ENCODE measurements around the gene NPTX1.

The NPTX1 gene

DNA sequence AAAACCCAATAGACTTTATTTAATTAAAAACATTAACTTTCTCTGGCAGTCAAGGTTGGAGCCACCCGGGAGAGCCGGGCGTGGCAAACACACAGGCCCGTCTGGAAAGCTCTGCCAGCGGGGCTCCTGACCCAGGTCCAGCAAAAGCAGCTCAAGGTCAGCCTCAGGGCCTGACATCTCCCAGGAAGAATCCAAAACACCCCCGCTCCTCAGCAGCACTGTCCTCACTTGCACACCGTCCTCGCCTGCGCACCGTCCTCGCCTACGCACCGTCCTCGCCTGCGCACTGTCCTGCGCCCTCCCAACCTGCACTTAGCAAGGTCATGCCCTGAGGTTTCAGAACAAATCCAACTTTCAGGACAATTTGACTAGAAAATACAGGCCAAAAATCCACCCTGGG lies 36.8 kb upstream of the NPTX1 start:
- no peak overlapping the region for H2BK120ac ChIP-seq (ENCODE audit: low read depth, low read length)
- no peak overlapping the region for H2BK5ac ChIP-seq (ENCODE audit: low read length)
- no peak overlapping the region for H3K23ac ChIP-seq (ENCODE audit: low read length)
- H3K56ac ChIP-seq (ENCODE audit: low read length), result no peak overlapping the region
- no peak overlapping the region for H2BK15ac ChIP-seq (replicated peaks; ENCODE audit: low read depth)
- no peak overlapping the region for H4K5ac ChIP-seq (ENCODE audit: low read length)
- H3K18ac ChIP-seq (ENCODE audit: low read length), result no peak overlapping the region
- no peak overlapping the region for H3K27ac ChIP-seq (ENCODE audit: low read depth, low read length)
- H4K8ac ChIP-seq (ENCODE audit: low read depth, low read length), result no peak overlapping the region
- no peaks in the 10 kb centered on the region for H3K4me1 ChIP-seq (ENCODE audit: control insufficient read depth, low read depth, low read length)
- H3K27me3 ChIP-seq (ENCODE audit: insufficient read depth, low read length, poor library complexity), result no peaks in the 10 kb centered on the region
- no peaks in the 10 kb centered on the region for H3K79me2 ChIP-seq (ENCODE audit: control insufficient read depth, insufficient read depth, low read length)
- no CpG with 5 or more reads among the region's 16 CpGs for WGBS (ENCODE audit: extremely low coverage, insufficient coverage, low lambda C conversion rate)
- H3K4me2 ChIP-seq (ENCODE audit: low read length), result no peak overlapping the region
- H3K36me3 ChIP-seq (ENCODE audit: control insufficient read depth, insufficient read depth, low read length), result no peaks in the 10 kb centered on the region
- H3K4me3 ChIP-seq (ENCODE audit: low read length), result no peak overlapping the region
- H3K4ac ChIP-seq (ENCODE audit: low read depth, low read length), result no peak overlapping the region
- no peak overlapping the region for H2AK5ac ChIP-seq (ENCODE audit: low read length)
- no peaks in the 10 kb centered on the region for H3K79me1 ChIP-seq (ENCODE audit: low read length)
- DNase-seq, result no peak
- no peak overlapping the region for H3K9ac ChIP-seq (ENCODE audit: low read length)

DNA sequence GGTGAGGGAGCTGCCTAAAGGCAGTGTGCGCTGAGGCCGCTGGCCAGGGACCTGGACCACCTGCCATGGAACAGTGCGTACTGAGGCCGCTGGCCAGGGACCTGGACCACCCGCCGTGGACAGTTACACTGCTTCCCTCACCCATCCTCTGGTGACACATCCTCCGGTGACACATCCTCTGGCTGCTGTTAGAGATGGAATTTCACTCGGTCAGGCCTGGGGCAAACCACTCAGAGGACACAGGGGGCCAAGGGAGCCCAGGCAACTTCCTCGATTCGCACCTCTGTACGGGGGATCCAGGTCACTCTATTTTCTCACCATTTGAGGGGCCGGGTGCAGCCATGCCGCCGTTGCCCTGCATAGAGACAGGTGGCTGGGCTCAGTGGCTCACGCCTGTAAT lies 35.8 kb upstream of the NPTX1 start:
- Histone ChIP-seq H2BK120ac (ENCODE audit: low read depth, low read length) (no peak overlapping the region), H3K4me3 (ENCODE audit: low read length) (no peak overlapping the region), H2BK15ac (replicated peaks; ENCODE audit: low read depth) (no peak overlapping the region), H3K79me1 (ENCODE audit: low read length) (no peaks in the 10 kb centered on the region), H3K27me3 (ENCODE audit: insufficient read depth, low read length, poor library complexity) (no peaks in the 10 kb centered on the region), H3K23ac (ENCODE audit: low read length) (no peak overlapping the region), H2AK5ac (ENCODE audit: low read length) (no peak overlapping the region), H3K18ac (ENCODE audit: low read length) (no peak overlapping the region), H3K9ac (ENCODE audit: low read length) (no peak overlapping the region), H3K56ac (ENCODE audit: low read length) (no peak overlapping the region), H3K4me2 (ENCODE audit: low read length) (no peak overlapping the region), H4K8ac (ENCODE audit: low read depth, low read length) (no peak overlapping the region), H3K4me1 (ENCODE audit: control insufficient read depth, low read depth, low read length) (no peaks in the 10 kb centered on the region), H3K36me3 (ENCODE audit: control insufficient read depth, insufficient read depth, low read length) (no peaks in the 10 kb centered on the region), H3K79me2 (ENCODE audit: control insufficient read depth, insufficient read depth, low read length) (no peaks in the 10 kb centered on the region), H4K5ac (ENCODE audit: low read length) (no peak overlapping the region), H3K27ac (ENCODE audit: low read depth, low read length) (no peak overlapping the region), H2BK5ac (ENCODE audit: low read length) (no peak overlapping the region), H3K4ac (ENCODE audit: low read depth, low read length) (no peak overlapping the region)
- no peak for DNase-seq
- WGBS (ENCODE audit: extremely low coverage, insufficient coverage, low lambda C conversion rate), result no CpG with 5 or more reads among the region's 15 CpGs

DNA sequence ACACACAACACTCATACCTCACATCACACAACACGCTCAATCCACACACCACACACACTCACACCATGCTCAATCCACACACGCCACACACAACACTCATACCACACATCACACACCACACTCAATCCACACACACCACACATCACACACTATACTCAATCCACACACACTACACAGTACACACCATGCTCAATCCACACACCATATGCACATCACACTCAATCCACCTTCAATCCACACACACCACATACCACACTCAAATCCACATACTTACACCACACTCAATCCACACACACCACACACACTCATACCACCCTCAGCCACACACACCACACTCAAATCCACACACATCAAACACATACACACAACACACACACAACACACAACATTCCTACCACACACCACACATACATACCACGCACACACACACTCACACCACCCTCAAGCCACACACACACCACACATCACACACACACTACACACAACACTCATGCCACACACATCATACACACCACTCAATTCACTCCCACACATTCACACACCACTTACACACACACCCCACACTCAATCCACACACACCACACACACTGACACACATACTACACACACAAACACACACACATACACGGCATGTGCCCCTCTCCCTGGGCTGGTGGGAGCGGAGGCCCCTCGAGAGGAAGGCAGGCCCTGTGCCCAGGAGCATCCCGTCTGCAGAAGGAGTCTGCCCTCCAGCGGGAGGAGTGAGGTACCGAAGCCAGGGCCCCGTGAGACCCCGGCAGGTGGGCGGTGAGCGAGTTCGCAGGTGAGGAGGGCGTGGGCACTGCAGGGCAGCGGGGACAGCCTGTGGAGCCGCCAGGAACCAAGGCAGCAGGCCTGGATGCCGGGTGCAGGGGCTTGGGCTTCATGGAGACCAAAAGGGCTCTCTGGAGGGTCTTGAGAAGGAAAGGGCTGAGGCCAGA lies 35.1 kb upstream of the NPTX1 start:
- Histone ChIP-seq H2BK5ac (ENCODE audit: low read length) (no peak overlapping the region), H2AK5ac (ENCODE audit: low read length) (no peak overlapping the region), H3K27ac (ENCODE audit: low read depth, low read length) (no peak overlapping the region), H3K23ac (ENCODE audit: low read length) (no peak overlapping the region), H3K27me3 (ENCODE audit: insufficient read depth, low read length, poor library complexity) (no peaks in the 10 kb centered on the region), H2BK15ac (replicated peaks; ENCODE audit: low read depth) (no peak overlapping the region), H3K4me2 (ENCODE audit: low read length) (no peak overlapping the region), H3K4me3 (ENCODE audit: low read length) (no peak overlapping the region), H3K79me1 (ENCODE audit: low read length) (no peaks in the 10 kb centered on the region), H3K79me2 (ENCODE audit: control insufficient read depth, insufficient read depth, low read length) (no peaks in the 10 kb centered on the region), H3K36me3 (ENCODE audit: control insufficient read depth, insufficient read depth, low read length) (no peaks in the 10 kb centered on the region), H4K5ac (ENCODE audit: low read length) (no peak overlapping the region), H3K18ac (ENCODE audit: low read length) (no peak overlapping the region), H3K4ac (ENCODE audit: low read depth, low read length) (no peak overlapping the region), H4K8ac (ENCODE audit: low read depth, low read length) (no peak overlapping the region), H3K56ac (ENCODE audit: low read length) (no peak overlapping the region), H3K9ac (ENCODE audit: low read length) (no peak overlapping the region), H3K4me1 (ENCODE audit: control insufficient read depth, low read depth, low read length) (no peaks in the 10 kb centered on the region), H2BK120ac (ENCODE audit: low read depth, low read length) (no peak overlapping the region)
- WGBS (ENCODE audit: extremely low coverage, insufficient coverage, low lambda C conversion rate), result 100% methylated on average over 3 of the region's 18 CpGs
- DNase-seq, result peak; percentile 51

DNA sequence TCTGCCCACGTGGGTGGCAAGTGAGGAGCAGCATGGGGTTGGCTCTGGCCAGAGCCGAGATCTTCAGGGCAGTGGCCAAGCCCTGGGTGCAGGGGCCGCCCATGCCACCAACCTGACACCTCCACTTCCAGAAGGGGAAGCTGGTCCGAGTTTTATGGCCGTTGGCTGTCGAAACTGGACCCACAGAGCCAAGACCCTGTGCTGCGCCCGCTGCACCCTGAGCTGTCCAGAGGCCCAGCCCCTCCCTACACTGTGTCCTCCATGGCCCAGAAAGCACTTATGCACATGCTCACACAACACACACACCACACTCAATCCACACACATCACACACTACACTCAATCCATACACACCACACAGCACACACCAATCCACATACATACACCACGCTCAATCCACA lies 34.4 kb upstream of the NPTX1 start:
- no peak overlapping the region for H3K4ac ChIP-seq (ENCODE audit: low read depth, low read length)
- no peak overlapping the region for H3K4me3 ChIP-seq (ENCODE audit: low read length)
- H3K27me3 ChIP-seq (ENCODE audit: insufficient read depth, low read length, poor library complexity), result no peaks in the 10 kb centered on the region
- 100% methylated on average over 1 of the region's 9 CpGs for WGBS (ENCODE audit: extremely low coverage, insufficient coverage, low lambda C conversion rate)
- no peak overlapping the region for H4K8ac ChIP-seq (ENCODE audit: low read depth, low read length)
- H2BK15ac ChIP-seq (replicated peaks; ENCODE audit: low read depth), result no peak overlapping the region
- H3K79me2 ChIP-seq (ENCODE audit: control insufficient read depth, insufficient read depth, low read length), result no peaks in the 10 kb centered on the region
- H3K9ac ChIP-seq (ENCODE audit: low read length), result no peak overlapping the region
- no peak overlapping the region for H2BK120ac ChIP-seq (ENCODE audit: low read depth, low read length)
- DNase-seq, result no peak
- no peak overlapping the region for H3K4me2 ChIP-seq (ENCODE audit: low read length)
- H3K79me1 ChIP-seq (ENCODE audit: low read length), result no peaks in the 10 kb centered on the region
- no peak overlapping the region for H3K27ac ChIP-seq (ENCODE audit: low read depth, low read length)
- H3K23ac ChIP-seq (ENCODE audit: low read length), result no peak overlapping the region
- no peaks in the 10 kb centered on the region for H3K4me1 ChIP-seq (ENCODE audit: control insufficient read depth, low read depth, low read length)
- no peak overlapping the region for H2AK5ac ChIP-seq (ENCODE audit: low read length)
- no peak overlapping the region for H3K56ac ChIP-seq (ENCODE audit: low read length)
- H4K5ac ChIP-seq (ENCODE audit: low read length), result no peak overlapping the region
- no peak overlapping the region for H2BK5ac ChIP-seq (ENCODE audit: low read length)
- no peak overlapping the region for H3K18ac ChIP-seq (ENCODE audit: low read length)
- no peaks in the 10 kb centered on the region for H3K36me3 ChIP-seq (ENCODE audit: control insufficient read depth, insufficient read depth, low read length)

DNA sequence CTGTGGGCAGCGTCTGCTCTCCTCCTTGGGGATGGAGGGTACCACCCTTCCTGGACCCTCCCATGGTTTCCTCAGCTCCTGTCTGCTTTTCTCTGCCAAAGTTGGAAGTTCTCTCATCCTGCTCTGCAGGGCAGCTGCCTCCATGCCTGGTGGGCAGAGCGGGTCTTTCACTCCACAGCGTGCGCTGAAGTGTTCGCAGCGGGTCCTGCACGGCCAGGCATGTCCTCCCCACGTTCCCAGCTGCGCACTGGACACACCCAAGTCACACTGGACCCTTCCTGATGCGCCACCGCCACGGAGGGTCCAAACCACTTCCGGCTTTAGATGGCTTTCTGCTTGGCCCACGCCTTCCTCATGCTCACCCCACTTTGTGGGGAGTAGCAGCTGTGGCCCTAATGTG lies 33.7 kb upstream of the NPTX1 start:
- Histone ChIP-seq H3K4ac (ENCODE audit: low read depth, low read length) (no peak overlapping the region), H2AK5ac (ENCODE audit: low read length) (no peak overlapping the region), H3K79me2 (ENCODE audit: control insufficient read depth, insufficient read depth, low read length) (no peaks in the 10 kb centered on the region), H3K27me3 (ENCODE audit: insufficient read depth, low read length, poor library complexity) (no peaks in the 10 kb centered on the region), H4K8ac (ENCODE audit: low read depth, low read length) (no peak overlapping the region), H3K4me3 (ENCODE audit: low read length) (no peak overlapping the region), H3K56ac (ENCODE audit: low read length) (no peak overlapping the region), H3K18ac (ENCODE audit: low read length) (no peak overlapping the region), H3K9ac (ENCODE audit: low read length) (no peak overlapping the region), H2BK15ac (replicated peaks; ENCODE audit: low read depth) (no peak overlapping the region), H3K4me1 (ENCODE audit: control insufficient read depth, low read depth, low read length) (no peaks in the 10 kb centered on the region), H3K36me3 (ENCODE audit: control insufficient read depth, insufficient read depth, low read length) (no peaks in the 10 kb centered on the region), H3K27ac (ENCODE audit: low read depth, low read length) (no peak overlapping the region), H4K5ac (ENCODE audit: low read length) (no peak overlapping the region), H3K4me2 (ENCODE audit: low read length) (no peak overlapping the region), H3K23ac (ENCODE audit: low read length) (no peak overlapping the region), H2BK120ac (ENCODE audit: low read depth, low read length) (no peak overlapping the region), H2BK5ac (ENCODE audit: low read length) (no peak overlapping the region), H3K79me1 (ENCODE audit: low read length) (no peaks in the 10 kb centered on the region)
- WGBS (ENCODE audit: extremely low coverage, insufficient coverage, low lambda C conversion rate), result no CpG with 5 or more reads among the region's 14 CpGs
- no peak for DNase-seq

DNA sequence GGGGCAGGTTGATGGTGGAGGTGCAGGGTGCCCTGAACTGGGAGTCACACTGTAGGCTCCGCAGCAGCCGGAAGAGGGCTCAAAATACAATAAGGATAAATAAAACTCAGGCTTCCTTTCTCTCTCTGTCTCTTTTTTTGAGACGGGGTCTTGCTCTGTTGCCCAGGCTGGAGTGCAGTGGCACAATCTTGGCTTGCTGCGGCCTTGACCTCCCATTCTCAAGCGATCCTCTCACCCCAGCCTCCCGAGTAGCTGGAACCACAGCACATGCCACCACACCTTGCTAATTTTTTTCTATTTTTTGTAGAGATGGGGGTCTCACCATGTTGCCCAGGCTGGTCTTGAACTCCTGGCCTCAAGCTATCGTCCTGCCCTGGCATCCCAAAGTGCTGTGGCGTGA lies 32.9 kb upstream of the NPTX1 start:
- DNase-seq, result no peak
- Histone ChIP-seq H2AK5ac (ENCODE audit: low read length) (no peak overlapping the region), H3K27me3 (ENCODE audit: insufficient read depth, low read length, poor library complexity) (no peaks in the 10 kb centered on the region), H3K9ac (ENCODE audit: low read length) (no peak overlapping the region), H3K18ac (ENCODE audit: low read length) (no peak overlapping the region), H3K56ac (ENCODE audit: low read length) (no peak overlapping the region), H4K5ac (ENCODE audit: low read length) (no peak overlapping the region), H2BK15ac (replicated peaks; ENCODE audit: low read depth) (no peak overlapping the region), H3K79me2 (ENCODE audit: control insufficient read depth, insufficient read depth, low read length) (no peaks in the 10 kb centered on the region), H3K23ac (ENCODE audit: low read length) (no peak overlapping the region), H3K36me3 (ENCODE audit: control insufficient read depth, insufficient read depth, low read length) (no peaks in the 10 kb centered on the region), H2BK5ac (ENCODE audit: low read length) (no peak overlapping the region), H3K4me1 (ENCODE audit: control insufficient read depth, low read depth, low read length) (no peaks in the 10 kb centered on the region), H4K8ac (ENCODE audit: low read depth, low read length) (no peak overlapping the region), H3K27ac (ENCODE audit: low read depth, low read length) (no peak overlapping the region), H3K79me1 (ENCODE audit: low read length) (no peaks in the 10 kb centered on the region), H3K4me3 (ENCODE audit: low read length) (no peak overlapping the region), H2BK120ac (ENCODE audit: low read depth, low read length) (no peak overlapping the region), H3K4ac (ENCODE audit: low read depth, low read length) (no peak overlapping the region), H3K4me2 (ENCODE audit: low read length) (no peak overlapping the region)
- WGBS (ENCODE audit: extremely low coverage, insufficient coverage, low lambda C conversion rate), result no CpG with 5 or more reads among the region's 8 CpGs
